K562 (cell line): Measurements from ENCODE around the gene SELENOT. TPM values are rescaled to one million over a fixed set of nuclear protein-coding genes. Genes with fewer than 3 reads are reported as not detected.

Experiments used
- AFF1 ChIP-seq, 2 experiments: fragments of 450-650 bp; IDR thresholded peaks; 2 replicates each; pipeline ENCODE4 v1.6.1; 2018; ENCODE audit warnings: mild to moderate bottlenecking in 2 of 2, low read depth in 1 of 2; ENCODE audit not compliant: partially characterized antibody in 2 of 2
- ARID1B ChIP-seq: fragments of 450-650 bp; IDR thresholded peaks from 2 replicates; pipeline ENCODE4 v1.6.1; 2016; ENCODE audit warnings: antibody characterized with exemption, mild to moderate bottlenecking, inconsistent platforms
- DEAF1 ChIP-seq: fragments of 450-650 bp; formaldehyde crosslinking; IDR thresholded peaks from 2 replicates; pipeline ENCODE4 v1.4.0; 2020; ENCODE audit warnings: mild to moderate bottlenecking, moderate library complexity
- EHMT2 ChIP-seq: fragments of 450-650 bp; IDR thresholded peaks from 2 replicates; pipeline ENCODE4 v1.6.1; 2018; ENCODE audit warnings: antibody characterized with exemption
- HEY1 ChIP-seq: fragments of 250-450 bp; sonication (Bioruptor Pico); IDR thresholded peaks from 2 replicates; pipeline ENCODE4 v1.5.0; 2020; ENCODE audit warnings: mild to moderate bottlenecking, moderate library complexity, borderline replicate concordance
- KDM5B ChIP-seq: fragments of 200-600 bp; sonication (generic); IDR thresholded peaks from 2 replicates; pipeline ENCODE4 v1.6.1; 2012; ENCODE audit warnings: low read depth, mild to moderate bottlenecking, moderate library complexity, low read length, control low read depth, inconsistent platforms; ENCODE audit not compliant: insufficient replicate concordance
- NR2C2 ChIP-seq, 2 experiments: fragments of 200-800 bp in 1 of 2; sonication (Bioruptor generic) in 1 of 2; sonication (generic) in 1 of 2; formaldehyde crosslinking in 1 of 2; IDR thresholded peaks; 2 replicates each; pipeline versions ENCODE4 v1.6.1 to v1.8.0; 2016 to 2022; ENCODE audit warnings: mild to moderate bottlenecking in 1 of 2, missing compliant biosample characterization in 1 of 2, missing genetic modification characterization in 1 of 2, missing genetic modification reagents in 1 of 2
- PML ChIP-seq: IDR thresholded peaks from 2 replicates; pipeline ENCODE4 v1.6.1; 2012; ENCODE audit warnings: low read length, inconsistent platforms
- RFX7 ChIP-seq: fragments of 250-450 bp; sonication (Bioruptor Pico); IDR thresholded peaks from 2 replicates; pipeline ENCODE4 v1.5.1; 2021; ENCODE audit warnings: mild to moderate bottlenecking
- STAT5B ChIP-seq: fragments of 250-450 bp; sonication (Bioruptor Pico); IDR thresholded peaks from 2 replicates; pipeline ENCODE4 v1.8.0; 2021; ENCODE audit warnings: mild to moderate bottlenecking, inconsistent platforms
- USF1 ChIP-seq: sonication (generic); formaldehyde crosslinking; IDR thresholded peaks from 2 replicates; pipeline ENCODE4 v1.9.0; 2022; ENCODE audit warnings: mild to moderate bottlenecking, missing genetic modification reagents
- polyA plus RNA-seq, 8 experiments: library from polyadenylated mRNA; depleted of rRNA in 4 of 8; stranded (reverse) in 5 of 8; unstranded in 3 of 8; fragments of >200 nt; fragmentation: Nextera tagmentation in 2 of 8; fragmentation: Illumina TruSeq in 1 of 8; extraction: Ambion mirVana in 2 of 8; extraction: Trizol in 1 of 8; gene quantifications; 2 replicates each; pipeline versions ENCODE4 v1.2.1 to v1.2.3, GENCODE V29; 2011 to 2014; ENCODE audit warnings: inconsistent platforms in 1 of 8, missing spikeins in 1 of 8
- total RNA-seq, 7 experiments: library from RNA; depleted of rRNA in 6 of 7; stranded (reverse); fragments of >200 nt in 6 of 7; fragmentation: Illumina TruSeq in 2 of 7; extraction: Trizol in 2 of 7; gene quantifications; 2 replicates each; pipeline versions ENCODE4 v1.2.1 to v1.2.3, GENCODE V29; 2011 to 2021; ENCODE audit warnings: low replicate concordance in 1 of 7

SELENOT gene
- total and polyA plus RNA-seq, 9 of the 15 experiments (the other 6 are each of a cell fraction or from before 2014, with no cell fraction given), result 33.0 to 411 (median 91.9) TPM

- TF ChIP-seq AFF1 (IDR thresholded peaks at IDR 0.05; ENCODE audit: low read depth in 1 of 2, partially characterized antibody in 2 of 2) (peak; percentile 29 to 96), ARID1B (peak; percentile 19; the same call in 1 of the 2 replicates), KDM5B (no peak), NR2C2 (CRISPR knock-in tag; IDR thresholded peaks at IDR 0.05) (no peak), NR2C2 (tag; IDR thresholded peaks at IDR 0.05) (no peak), USF1 (CRISPR knock-in tag) (no peak), RFX7 (CRISPR knock-in tag) (no peak), STAT5B (no peak), PML (peak; percentile 11; the same call in 1 of the 2 replicates), EHMT2 (peak; percentile 49; the same call in 1 of the 2 replicates), DEAF1 (CRISPR knock-in tag) (no peak), HEY1 (CRISPR knock-in tag) (no peak)
- TF ChIP-seq, all 486 proteins: peak for 37
Observed at GRCh38 chr3:150605998-150606641, 3.0 kb downstream of the SELENOT start (continued).
